ENCODE measurements around the gene NUP210. TPM values are rescaled to one million over a fixed set of nuclear protein-coding genes. Genes with fewer than 3 reads are reported as not detected.

Gene NUP210
- total and polyA plus RNA-seq, 2 experiments from 2014 or later: 13.8 to 73.9 TPM

- H3K79me2 ChIP-seq (replicated peaks; ENCODE audit: insufficient read depth): no peaks in the 10 kb centered on the region
- H3K4me3 ChIP-seq: no peak overlapping the region
- ATAC-seq (no peak), DNase-seq (ENCODE audit: low spot score) (no peak)
- Mint-ChIP-seq H3K36me3 (ENCODE audit: low read depth) (no peaks in the 10 kb centered on the region), H3K27me3 (ENCODE audit: insufficient read depth, low read depth, poor library complexity) (peaks cover 8% of the 10 kb centered on the region), H3K4me3 (no peak overlapping the region), H3K4me1 (peaks cover 13% of the 10 kb centered on the region), H3K9me3 (no peaks in the 10 kb centered on the region; the same call in 2 of the 3 replicates), H3K27ac (no peak overlapping the region)
- H3K4me2 ChIP-seq: no peak overlapping the region
- H3K4me1 ChIP-seq (ENCODE audit: insufficient read depth): no peaks in the 10 kb centered on the region
- H2AFZ ChIP-seq: no peak overlapping the region
- H3K36me3 ChIP-seq (ENCODE audit: insufficient read depth): no peaks in the 10 kb centered on the region
- no peaks in the 10 kb centered on the region for H3F3A ChIP-seq (replicated peaks; ENCODE audit: low read depth)
- H3K27ac ChIP-seq (ENCODE audit: low read depth): no peak overlapping the region
- no peaks in the 10 kb centered on the region for H3K9me2 ChIP-seq (ENCODE audit: insufficient read depth)
- no peaks in the 10 kb centered on the region for H3K27me3 ChIP-seq (ENCODE audit: insufficient read depth)
- TF ChIP-seq EZH2 (IDR thresholded peaks at IDR 0.05; ENCODE audit: low read depth, unreplicated experiment) (no peak), REST (IDR thresholded peaks at IDR 0.05; ENCODE audit: unreplicated experiment) (no peak), STAT1 (IDR thresholded peaks at IDR 0.05; ENCODE audit: unreplicated experiment) (no peak), CREB1 (CRISPR knock-in tag; IDR thresholded peaks at IDR 0.05; ENCODE audit: low read depth) (no peak), ZNF331 (CRISPR knock-in tag; IDR thresholded peaks at IDR 0.05; ENCODE audit: low read depth) (no peak), ZNF114 (CRISPR knock-in tag; IDR thresholded peaks at IDR 0.05) (no peak), JUNB (IDR thresholded peaks at IDR 0.05; ENCODE audit: unreplicated experiment) (no peak), ZNF462 (CRISPR knock-in tag; IDR thresholded peaks at IDR 0.05) (no peak), CTCF (conservative IDR thresholded peaks at IDR 0.05; ENCODE audit: low read depth in 2 of 2) (no peak), ETS1 (IDR thresholded peaks at IDR 0.05) (no peak), POLR2AphosphoS5 (IDR thresholded peaks at IDR 0.05; ENCODE audit: low read depth) (no peak), NANOG (IDR thresholded peaks at IDR 0.05; ENCODE audit: borderline replicate concordance) (no peak), EZH2phosphoT487 (IDR thresholded peaks at IDR 0.05; ENCODE audit: unreplicated experiment) (no peak)
- no peaks in the 10 kb centered on the region for H4K20me1 ChIP-seq (replicated peaks; ENCODE audit: insufficient read depth)
These were observed 144.6 kb downstream of the NUP210 start for GRCh38 chr3:13275376-13276005.

Measured in GM23338 (cell line).